Ovary (tissue), 3 donors: ENCODE data around the gene AK3.

Experiments used
- CTCF ChIP-seq, 3 donors: fragments of 450-650 bp in 2 of 3; fragments of 200-600 bp in 1 of 3; IDR thresholded peaks; one replicate each; pipeline versions ENCODE4 v1.5.1 to v1.8.0; 2016 to 2022; ENCODE audit warnings: antibody characterized with exemption in 3 of 3, mild to moderate bottlenecking in 1 of 3
- EP300 ChIP-seq: sonication (generic); formaldehyde crosslinking; IDR thresholded peaks from one replicate; pipeline ENCODE4 v1.6.1; 2017; ENCODE audit warnings: antibody characterized with exemption
- POLR2A ChIP-seq: fragments of 450-650 bp; IDR thresholded peaks from one replicate; pipeline ENCODE4 v1.6.1; 2017; ENCODE audit warnings: antibody characterized with exemption, mild to moderate bottlenecking, moderate library complexity
- donor health status: DM: no; HTN: no; CAD: no.

- TF ChIP-seq CTCF (IDR thresholded peaks at IDR 0.05), result no peak
- TF ChIP-seq EP300, result no peak
- TF ChIP-seq POLR2A, result no peak
Observed at GRCh38 chr9:4771788-4772187, 30.8 kb upstream of the AK3 start.
